Nephron (organoid): ENCODE results near the gene PRPF4.

ENCODE experiments used
- H3K27ac Mint-ChIP-seq, 3 experiments: 2 replicates each; pipeline ENCODE4 v1.8.0; 2020; ENCODE audit warnings: mixed read lengths in 3 of 3, mild to moderate bottlenecking in 2 of 3, moderate library complexity in 1 of 3
- H3K27me3 Mint-ChIP-seq: 2 replicates; pipeline ENCODE4 v1.8.0; 2021; ENCODE audit warnings: low read depth, mild to moderate bottlenecking, moderate library complexity, mixed read lengths
- H3K36me3 Mint-ChIP-seq: 2 replicates; pipeline ENCODE4 v1.8.0; 2020; ENCODE audit warnings: low read depth, mixed read lengths
- H3K4me1 Mint-ChIP-seq: 2 replicates; pipeline ENCODE4 v1.8.0; 2020; ENCODE audit warnings: mixed read lengths
- H3K4me3 Mint-ChIP-seq, 3 experiments: 2 replicates each; pipeline ENCODE4 v1.8.0; 2020; ENCODE audit warnings: mild to moderate bottlenecking in 3 of 3, mixed read lengths in 3 of 3, moderate library complexity in 2 of 3
- H3K9me3 Mint-ChIP-seq: 2 replicates; pipeline ENCODE4 v1.8.0; 2020; ENCODE audit warnings: mixed read lengths
- TF ChIP-seq, protein P1 (sequence below), 3 experiments: fragments of 200-600 bp; sonication (generic); IDR thresholded peaks; one replicate each; pipeline ENCODE4 v1.5.0; 2021; ENCODE audit warnings: antibody characterized with exemption in 3 of 3; ENCODE audit not compliant: unreplicated experiment in 3 of 3

Gene PRPF4

DNA sequence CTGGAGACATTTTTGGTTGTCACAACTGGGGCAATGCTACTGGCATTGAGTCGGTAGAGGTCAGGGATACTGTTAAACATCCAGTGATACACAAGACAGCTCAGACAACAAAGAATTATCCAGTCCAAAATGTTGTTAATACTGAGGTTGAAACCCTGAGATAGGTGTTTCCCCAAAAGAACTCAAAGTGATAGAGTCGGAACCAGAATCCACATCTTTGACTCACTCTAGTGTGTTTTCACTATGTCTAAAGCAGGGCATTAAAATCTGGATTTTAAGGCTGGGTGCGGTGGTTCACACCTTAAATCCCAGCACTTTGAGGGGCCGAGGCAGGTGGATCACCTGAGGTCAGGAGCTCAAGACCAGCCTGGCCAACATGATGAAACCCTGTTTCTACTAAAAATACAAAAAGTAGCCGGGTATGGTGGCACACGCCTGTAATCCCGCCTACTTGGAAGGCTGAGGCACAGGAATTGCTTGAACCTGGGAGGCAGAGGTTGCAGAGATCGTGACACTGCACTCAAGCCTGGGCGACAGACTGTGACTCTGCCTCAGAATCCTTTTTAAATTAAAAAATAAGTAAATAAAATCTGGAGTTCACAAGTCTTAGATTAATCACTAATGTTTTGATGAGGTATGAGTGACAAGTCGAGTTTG lies 37.1 kb upstream of the PRPF4 start:
- Mint-ChIP-seq H3K4me1 (no peaks in the 10 kb centered on the region), H3K9me3 (no peaks in the 10 kb centered on the region), H3K27ac (no peak overlapping the region), H3K27me3 (no peaks in the 10 kb centered on the region), H3K36me3 (no peaks in the 10 kb centered on the region), H3K4me3 (no peak overlapping the region)
- TF ChIP-seq, protein P1, sequence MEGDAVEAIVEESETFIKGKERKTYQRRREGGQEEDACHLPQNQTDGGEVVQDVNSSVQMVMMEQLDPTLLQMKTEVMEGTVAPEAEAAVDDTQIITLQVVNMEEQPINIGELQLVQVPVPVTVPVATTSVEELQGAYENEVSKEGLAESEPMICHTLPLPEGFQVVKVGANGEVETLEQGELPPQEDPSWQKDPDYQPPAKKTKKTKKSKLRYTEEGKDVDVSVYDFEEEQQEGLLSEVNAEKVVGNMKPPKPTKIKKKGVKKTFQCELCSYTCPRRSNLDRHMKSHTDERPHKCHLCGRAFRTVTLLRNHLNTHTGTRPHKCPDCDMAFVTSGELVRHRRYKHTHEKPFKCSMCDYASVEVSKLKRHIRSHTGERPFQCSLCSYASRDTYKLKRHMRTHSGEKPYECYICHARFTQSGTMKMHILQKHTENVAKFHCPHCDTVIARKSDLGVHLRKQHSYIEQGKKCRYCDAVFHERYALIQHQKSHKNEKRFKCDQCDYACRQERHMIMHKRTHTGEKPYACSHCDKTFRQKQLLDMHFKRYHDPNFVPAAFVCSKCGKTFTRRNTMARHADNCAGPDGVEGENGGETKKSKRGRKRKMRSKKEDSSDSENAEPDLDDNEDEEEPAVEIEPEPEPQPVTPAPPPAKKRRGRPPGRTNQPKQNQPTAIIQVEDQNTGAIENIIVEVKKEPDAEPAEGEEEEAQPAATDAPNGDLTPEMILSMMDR (IDR thresholded peaks at IDR 0.05; ENCODE audit: unreplicated experiment in 3 of 3) = no peak

DNA sequence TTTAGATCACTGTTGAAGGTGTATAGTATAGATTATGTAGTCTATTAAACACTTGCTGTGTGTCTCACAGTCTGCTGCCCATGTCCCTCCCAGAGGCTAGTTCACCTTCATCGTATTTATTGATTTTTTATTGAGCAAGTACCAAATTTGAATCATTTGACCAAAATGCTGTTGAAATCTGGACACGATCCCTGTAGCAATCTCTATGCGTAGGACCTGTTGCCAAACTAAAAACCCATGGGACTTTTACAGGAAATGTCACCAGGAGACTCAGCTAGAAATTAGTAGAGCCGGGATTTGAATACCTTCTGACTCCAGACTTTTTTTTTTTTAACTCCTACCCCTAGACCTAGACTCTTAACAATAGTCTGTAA lies 36.6 kb upstream of the PRPF4 start:
- H3K4me3 Mint-ChIP-seq = no peak overlapping the region
- H3K27me3 Mint-ChIP-seq = no peaks in the 10 kb centered on the region
- H3K36me3 Mint-ChIP-seq = no peaks in the 10 kb centered on the region
- TF ChIP-seq, protein P1 (IDR thresholded peaks at IDR 0.05; ENCODE audit: unreplicated experiment in 3 of 3) = no peak
- H3K27ac Mint-ChIP-seq = no peak overlapping the region
- H3K4me1 Mint-ChIP-seq = no peaks in the 10 kb centered on the region
- H3K9me3 Mint-ChIP-seq = no peaks in the 10 kb centered on the region

DNA sequence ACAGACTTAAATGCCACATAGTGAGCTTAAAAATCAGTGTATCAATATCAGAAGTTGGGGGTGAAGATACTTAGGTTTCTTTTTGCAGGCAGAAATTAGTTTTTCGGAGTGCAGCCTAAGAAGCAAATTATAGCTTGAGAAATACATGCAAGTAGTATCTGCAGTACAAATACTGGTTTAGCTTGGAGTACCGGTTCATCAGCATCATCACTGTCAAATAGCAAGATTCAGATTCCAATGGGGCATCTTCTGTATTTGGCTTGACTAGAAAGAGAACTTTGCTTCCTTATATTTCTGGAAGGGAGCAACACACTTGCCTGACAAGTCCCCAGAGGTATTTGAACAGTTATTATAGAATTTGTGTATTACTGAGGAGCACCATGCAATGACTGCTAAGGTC lies 34.3 kb upstream of the PRPF4 start:
- H3K36me3 Mint-ChIP-seq = no peaks in the 10 kb centered on the region
- no peak overlapping the region for H3K4me3 Mint-ChIP-seq
- H3K27ac Mint-ChIP-seq = no peak overlapping the region
- H3K4me1 Mint-ChIP-seq = no peaks in the 10 kb centered on the region
- H3K9me3 Mint-ChIP-seq = no peaks in the 10 kb centered on the region
- TF ChIP-seq, protein P1 (IDR thresholded peaks at IDR 0.05; ENCODE audit: unreplicated experiment in 3 of 3) = no peak
- H3K27me3 Mint-ChIP-seq = no peaks in the 10 kb centered on the region

DNA sequence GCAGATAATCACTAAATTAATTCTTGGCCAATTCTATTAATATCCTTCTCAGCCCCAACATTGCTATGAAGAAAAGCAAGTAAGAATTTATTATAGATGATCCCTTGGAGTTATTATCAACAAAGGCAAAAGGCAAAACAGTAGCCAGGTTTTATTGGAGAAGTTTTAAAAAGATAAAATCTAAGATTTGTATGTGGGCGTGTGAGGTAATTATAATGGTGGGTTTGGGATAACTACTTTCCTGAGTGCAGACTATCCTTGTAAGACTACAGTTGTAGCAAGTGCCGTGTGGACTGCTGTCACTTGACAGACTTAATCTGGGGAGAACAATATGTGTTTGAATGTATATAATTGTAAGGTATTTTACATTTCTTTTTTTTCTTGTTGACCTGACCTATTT lies 30.9 kb upstream of the PRPF4 start:
- TF ChIP-seq, protein P1 (IDR thresholded peaks at IDR 0.05; ENCODE audit: unreplicated experiment in 3 of 3) = no peak
- Mint-ChIP-seq H3K27ac (no peak overlapping the region), H3K27me3 (no peaks in the 10 kb centered on the region), H3K9me3 (peaks cover 4% of the 10 kb centered on the region), H3K4me3 (no peak overlapping the region), H3K4me1 (no peaks in the 10 kb centered on the region), H3K36me3 (peaks cover 13% of the 10 kb centered on the region)

DNA sequence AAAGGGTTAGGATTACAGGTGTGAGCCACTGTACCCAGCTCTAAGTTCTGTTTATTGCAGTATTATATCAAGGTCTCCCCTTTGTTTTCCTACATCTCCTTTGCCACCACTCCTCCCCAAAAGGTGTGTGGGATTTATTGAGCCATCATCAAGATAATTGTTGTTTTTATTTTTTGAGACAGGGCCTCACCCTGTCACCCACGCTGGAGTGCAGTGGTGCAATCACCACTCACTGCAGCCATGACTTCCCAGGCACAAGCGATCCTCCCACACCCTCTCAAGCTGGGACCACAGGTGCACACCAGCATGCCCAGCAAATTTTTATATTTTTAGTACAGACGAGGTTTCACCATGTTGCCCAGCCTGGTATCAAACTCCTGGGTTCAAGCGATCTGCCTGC lies 29.6 kb upstream of the PRPF4 start:
- peaks cover 6% of the 10 kb centered on the region for H3K9me3 Mint-ChIP-seq
- H3K27me3 Mint-ChIP-seq = no peaks in the 10 kb centered on the region
- H3K4me1 Mint-ChIP-seq = no peaks in the 10 kb centered on the region
- peak overlapping the region in 1 of 3 experiments; percentile 48 for H3K27ac Mint-ChIP-seq
- H3K36me3 Mint-ChIP-seq = peaks cover 17% of the 10 kb centered on the region
- H3K4me3 Mint-ChIP-seq = no peak overlapping the region
- TF ChIP-seq, protein P1 (IDR thresholded peaks at IDR 0.05; ENCODE audit: unreplicated experiment in 3 of 3) = no peak

DNA sequence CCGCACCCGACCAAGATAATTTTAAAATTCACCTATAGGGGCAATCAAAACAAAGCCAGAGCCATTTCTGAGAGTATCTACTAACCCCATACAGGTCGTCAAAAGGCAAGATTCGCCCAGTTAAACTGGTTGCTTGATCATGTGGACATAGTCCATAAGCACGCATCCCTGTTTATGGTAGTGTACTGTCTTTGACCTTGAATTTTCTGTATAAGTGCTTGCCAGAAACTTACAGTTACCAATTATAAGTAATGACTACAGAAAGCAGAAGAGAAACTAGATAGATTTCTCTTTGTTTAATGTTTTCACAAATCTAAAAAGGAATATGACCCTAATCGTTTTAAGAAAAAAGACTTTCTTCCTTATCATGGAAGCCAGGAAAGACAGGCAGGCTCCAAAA lies 28.5 kb upstream of the PRPF4 start:
- no peaks in the 10 kb centered on the region for H3K4me1 Mint-ChIP-seq
- peaks cover 24% of the 10 kb centered on the region for H3K36me3 Mint-ChIP-seq
- no peak overlapping the region for H3K27ac Mint-ChIP-seq
- H3K4me3 Mint-ChIP-seq = no peak overlapping the region
- H3K27me3 Mint-ChIP-seq = no peaks in the 10 kb centered on the region
- H3K9me3 Mint-ChIP-seq = peaks cover 6% of the 10 kb centered on the region
- TF ChIP-seq, protein P1 (IDR thresholded peaks at IDR 0.05; ENCODE audit: unreplicated experiment in 3 of 3) = no peak
